ENCODE measurements around the gene CDH4. TPM values are rescaled to one million over a fixed set of nuclear protein-coding genes. Genes with fewer than 3 reads are reported as not detected.

CDH4 gene
- total and polyA plus RNA-seq, 2 of the 13 experiments (the other 11 are each of a cell fraction or from before 2014, with no cell fraction given) = not detected

DNA sequence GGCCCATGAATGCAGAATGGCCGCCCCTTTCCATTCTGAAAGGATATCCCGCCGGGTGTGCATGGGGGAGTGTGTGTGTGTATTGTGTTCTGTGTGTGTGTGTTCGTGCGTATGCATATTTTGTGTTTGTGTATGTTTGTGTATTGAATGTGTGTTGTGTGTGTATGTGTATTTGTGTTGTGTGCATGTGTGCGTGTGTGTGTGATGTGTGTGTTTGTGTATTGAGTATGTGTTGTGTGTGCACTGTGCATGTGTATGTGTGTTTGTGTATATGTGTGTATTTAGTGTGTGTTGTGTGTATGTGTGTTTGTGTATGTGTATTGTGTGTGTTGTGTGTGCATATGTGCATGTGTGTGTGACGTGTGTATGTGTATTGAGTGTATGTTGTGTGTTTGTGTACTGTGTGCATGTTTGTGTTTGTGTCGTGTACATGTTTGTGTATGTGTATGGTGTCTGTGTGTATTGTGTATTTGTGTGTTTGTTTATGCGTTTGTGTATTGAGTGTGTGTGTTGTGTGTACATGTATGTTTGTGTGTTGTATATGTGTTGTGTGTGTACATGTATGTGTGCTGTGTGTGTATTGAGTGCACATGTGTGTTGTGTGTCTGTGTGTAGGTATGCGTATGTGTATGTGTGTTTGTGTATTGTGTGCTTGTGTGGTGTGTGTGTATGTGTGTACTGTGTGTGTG lies 587.3 kb downstream of the CDH4 start (continued):
- TF ChIP-seq, protein P1, sequence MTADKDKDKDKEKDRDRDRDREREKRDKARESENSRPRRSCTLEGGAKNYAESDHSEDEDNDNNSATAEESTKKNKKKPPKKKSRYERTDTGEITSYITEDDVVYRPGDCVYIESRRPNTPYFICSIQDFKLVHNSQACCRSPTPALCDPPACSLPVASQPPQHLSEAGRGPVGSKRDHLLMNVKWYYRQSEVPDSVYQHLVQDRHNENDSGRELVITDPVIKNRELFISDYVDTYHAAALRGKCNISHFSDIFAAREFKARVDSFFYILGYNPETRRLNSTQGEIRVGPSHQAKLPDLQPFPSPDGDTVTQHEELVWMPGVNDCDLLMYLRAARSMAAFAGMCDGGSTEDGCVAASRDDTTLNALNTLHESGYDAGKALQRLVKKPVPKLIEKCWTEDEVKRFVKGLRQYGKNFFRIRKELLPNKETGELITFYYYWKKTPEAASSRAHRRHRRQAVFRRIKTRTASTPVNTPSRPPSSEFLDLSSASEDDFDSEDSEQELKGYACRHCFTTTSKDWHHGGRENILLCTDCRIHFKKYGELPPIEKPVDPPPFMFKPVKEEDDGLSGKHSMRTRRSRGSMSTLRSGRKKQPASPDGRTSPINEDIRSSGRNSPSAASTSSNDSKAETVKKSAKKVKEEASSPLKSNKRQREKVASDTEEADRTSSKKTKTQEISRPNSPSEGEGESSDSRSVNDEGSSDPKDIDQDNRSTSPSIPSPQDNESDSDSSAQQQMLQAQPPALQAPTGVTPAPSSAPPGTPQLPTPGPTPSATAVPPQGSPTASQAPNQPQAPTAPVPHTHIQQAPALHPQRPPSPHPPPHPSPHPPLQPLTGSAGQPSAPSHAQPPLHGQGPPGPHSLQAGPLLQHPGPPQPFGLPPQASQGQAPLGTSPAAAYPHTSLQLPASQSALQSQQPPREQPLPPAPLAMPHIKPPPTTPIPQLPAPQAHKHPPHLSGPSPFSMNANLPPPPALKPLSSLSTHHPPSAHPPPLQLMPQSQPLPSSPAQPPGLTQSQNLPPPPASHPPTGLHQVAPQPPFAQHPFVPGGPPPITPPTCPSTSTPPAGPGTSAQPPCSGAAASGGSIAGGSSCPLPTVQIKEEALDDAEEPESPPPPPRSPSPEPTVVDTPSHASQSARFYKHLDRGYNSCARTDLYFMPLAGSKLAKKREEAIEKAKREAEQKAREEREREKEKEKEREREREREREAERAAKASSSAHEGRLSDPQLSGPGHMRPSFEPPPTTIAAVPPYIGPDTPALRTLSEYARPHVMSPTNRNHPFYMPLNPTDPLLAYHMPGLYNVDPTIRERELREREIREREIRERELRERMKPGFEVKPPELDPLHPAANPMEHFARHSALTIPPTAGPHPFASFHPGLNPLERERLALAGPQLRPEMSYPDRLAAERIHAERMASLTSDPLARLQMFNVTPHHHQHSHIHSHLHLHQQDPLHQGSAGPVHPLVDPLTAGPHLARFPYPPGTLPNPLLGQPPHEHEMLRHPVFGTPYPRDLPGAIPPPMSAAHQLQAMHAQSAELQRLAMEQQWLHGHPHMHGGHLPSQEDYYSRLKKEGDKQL (CRISPR knock-in tag; IDR thresholded peaks at IDR 0.05; ENCODE audit: low read depth) = no peak
- no peak for TF ChIP-seq STAT6 (CRISPR knock-in tag; IDR thresholded peaks at IDR 0.05; ENCODE audit: borderline replicate concordance)
- no peak for TF ChIP-seq MIER2 (CRISPR knock-in tag; IDR thresholded peaks at IDR 0.05)
- TF ChIP-seq, protein P2, sequence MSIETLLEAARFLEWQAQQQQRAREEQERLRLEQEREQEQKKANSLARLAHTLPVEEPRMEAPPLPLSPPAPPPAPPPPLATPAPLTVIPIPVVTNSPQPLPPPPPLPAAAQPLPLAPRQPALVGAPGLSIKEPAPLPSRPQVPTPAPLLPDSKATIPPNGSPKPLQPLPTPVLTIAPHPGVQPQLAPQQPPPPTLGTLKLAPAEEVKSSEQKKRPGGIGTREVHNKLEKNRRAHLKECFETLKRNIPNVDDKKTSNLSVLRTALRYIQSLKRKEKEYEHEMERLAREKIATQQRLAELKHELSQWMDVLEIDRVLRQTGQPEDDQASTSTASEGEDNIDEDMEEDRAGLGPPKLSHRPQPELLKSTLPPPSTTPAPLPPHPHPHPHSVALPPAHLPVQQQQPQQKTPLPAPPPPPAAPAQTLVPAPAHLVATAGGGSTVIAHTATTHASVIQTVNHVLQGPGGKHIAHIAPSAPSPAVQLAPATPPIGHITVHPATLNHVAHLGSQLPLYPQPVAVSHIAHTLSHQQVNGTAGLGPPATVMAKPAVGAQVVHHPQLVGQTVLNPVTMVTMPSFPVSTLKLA (IDR thresholded peaks at IDR 0.05) = peak; percentile 43; the same call in 1 of the 2 replicates
- TF ChIP-seq SIN3A (IDR thresholded peaks at IDR 0.05; ENCODE audit: borderline replicate concordance, low read depth, low read length) = no peak
- TF ChIP-seq DNMT1 (CRISPR knock-in tag; IDR thresholded peaks at IDR 0.05) = no peak
- 0 out of 2 replicates have a peak, but pooled peaks have one; percentile 25 for TF ChIP-seq ZNF468 (CRISPR knock-in tag; IDR thresholded peaks at IDR 0.05)
- TF ChIP-seq KDM1A (CRISPR knock-in tag; IDR thresholded peaks at IDR 0.05) = no peak
- TF ChIP-seq, protein P3, sequence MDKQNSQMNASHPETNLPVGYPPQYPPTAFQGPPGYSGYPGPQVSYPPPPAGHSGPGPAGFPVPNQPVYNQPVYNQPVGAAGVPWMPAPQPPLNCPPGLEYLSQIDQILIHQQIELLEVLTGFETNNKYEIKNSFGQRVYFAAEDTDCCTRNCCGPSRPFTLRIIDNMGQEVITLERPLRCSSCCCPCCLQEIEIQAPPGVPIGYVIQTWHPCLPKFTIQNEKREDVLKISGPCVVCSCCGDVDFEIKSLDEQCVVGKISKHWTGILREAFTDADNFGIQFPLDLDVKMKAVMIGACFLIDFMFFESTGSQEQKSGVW (CRISPR knock-in tag; IDR thresholded peaks at IDR 0.05; ENCODE audit: borderline replicate concordance) = no peak

All from HepG2 (cell line).